Measurements from ENCODE around the gene UBTD2. TPM values are rescaled to one million over a fixed set of nuclear protein-coding genes. Genes with fewer than 3 reads are reported as not detected.

The UBTD2 gene
- total and polyA plus RNA-seq, 2 experiments from 2014 or later = 17.9 to 46.3 TPM

DNA sequence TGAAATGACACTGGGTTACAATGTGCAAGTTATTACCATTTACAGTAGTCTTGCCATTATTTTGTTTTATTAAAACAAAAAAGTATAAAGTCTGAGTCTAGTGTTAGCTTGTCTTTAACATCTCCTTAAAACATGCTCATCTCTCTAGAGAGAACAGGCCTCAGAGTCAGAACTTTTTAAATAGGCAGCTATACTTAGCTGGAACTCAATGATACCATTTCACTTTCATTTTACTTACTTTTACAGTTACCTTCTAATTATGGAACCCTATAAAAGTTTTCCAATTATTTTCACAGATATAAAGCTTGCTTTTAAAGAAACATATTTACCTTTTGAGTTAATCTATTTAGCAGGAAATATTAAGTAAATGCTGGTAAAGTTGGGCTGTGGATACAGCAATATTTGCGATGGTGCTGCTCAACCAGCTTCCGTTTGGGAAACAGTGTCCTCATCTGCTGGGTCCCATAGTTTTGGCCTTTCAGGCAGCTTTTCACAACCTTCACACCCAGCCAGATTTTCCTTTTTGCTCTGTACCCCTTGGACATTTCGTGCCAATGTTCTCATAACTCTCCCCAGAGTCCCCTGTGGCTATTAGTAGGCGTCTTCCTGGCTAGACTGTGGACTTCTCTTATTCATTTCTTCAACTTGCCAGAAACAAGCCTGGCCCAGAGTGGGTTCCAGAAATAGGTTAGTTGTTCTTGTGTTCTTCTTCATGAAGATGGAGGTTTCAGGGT is 36.3 kb upstream of the UBTD2 start:
- Mint-ChIP-seq H3K27ac (no peak overlapping the region), H3K4me1 (no peaks in the 10 kb centered on the region), H3K27me3 (ENCODE audit: insufficient read depth, low read depth, poor library complexity) (peaks cover 3% of the 10 kb centered on the region), H3K36me3 (ENCODE audit: low read depth) (no peaks in the 10 kb centered on the region), H3K4me3 (no peak overlapping the region), H3K9me3 (no peaks in the 10 kb centered on the region)
- no peak overlapping the region for H3K4me2 ChIP-seq
- no peaks in the 10 kb centered on the region for H3F3A ChIP-seq (replicated peaks; ENCODE audit: low read depth)
- H3K4me1 ChIP-seq (ENCODE audit: insufficient read depth) = no peaks in the 10 kb centered on the region
- H2AFZ ChIP-seq = no peak overlapping the region
- H3K36me3 ChIP-seq (ENCODE audit: insufficient read depth) = no peaks in the 10 kb centered on the region
- H3K27me3 ChIP-seq (ENCODE audit: insufficient read depth) = no peaks in the 10 kb centered on the region
- H3K4me3 ChIP-seq = no peak overlapping the region
- no peak overlapping the region for H3K27ac ChIP-seq (ENCODE audit: low read depth)
- H4K20me1 ChIP-seq (replicated peaks; ENCODE audit: insufficient read depth) = no peaks in the 10 kb centered on the region
- H3K9me2 ChIP-seq (ENCODE audit: insufficient read depth) = no peaks in the 10 kb centered on the region
- ATAC-seq (no peak), DNase-seq (ENCODE audit: low spot score) (no peak)
- TF ChIP-seq EZH2phosphoT487 (IDR thresholded peaks at IDR 0.05; ENCODE audit: unreplicated experiment) (no peak), ZNF114 (CRISPR knock-in tag; IDR thresholded peaks at IDR 0.05) (no peak), POLR2AphosphoS5 (IDR thresholded peaks at IDR 0.05; ENCODE audit: low read depth) (no peak)
- TF ChIP-seq, protein P1, sequence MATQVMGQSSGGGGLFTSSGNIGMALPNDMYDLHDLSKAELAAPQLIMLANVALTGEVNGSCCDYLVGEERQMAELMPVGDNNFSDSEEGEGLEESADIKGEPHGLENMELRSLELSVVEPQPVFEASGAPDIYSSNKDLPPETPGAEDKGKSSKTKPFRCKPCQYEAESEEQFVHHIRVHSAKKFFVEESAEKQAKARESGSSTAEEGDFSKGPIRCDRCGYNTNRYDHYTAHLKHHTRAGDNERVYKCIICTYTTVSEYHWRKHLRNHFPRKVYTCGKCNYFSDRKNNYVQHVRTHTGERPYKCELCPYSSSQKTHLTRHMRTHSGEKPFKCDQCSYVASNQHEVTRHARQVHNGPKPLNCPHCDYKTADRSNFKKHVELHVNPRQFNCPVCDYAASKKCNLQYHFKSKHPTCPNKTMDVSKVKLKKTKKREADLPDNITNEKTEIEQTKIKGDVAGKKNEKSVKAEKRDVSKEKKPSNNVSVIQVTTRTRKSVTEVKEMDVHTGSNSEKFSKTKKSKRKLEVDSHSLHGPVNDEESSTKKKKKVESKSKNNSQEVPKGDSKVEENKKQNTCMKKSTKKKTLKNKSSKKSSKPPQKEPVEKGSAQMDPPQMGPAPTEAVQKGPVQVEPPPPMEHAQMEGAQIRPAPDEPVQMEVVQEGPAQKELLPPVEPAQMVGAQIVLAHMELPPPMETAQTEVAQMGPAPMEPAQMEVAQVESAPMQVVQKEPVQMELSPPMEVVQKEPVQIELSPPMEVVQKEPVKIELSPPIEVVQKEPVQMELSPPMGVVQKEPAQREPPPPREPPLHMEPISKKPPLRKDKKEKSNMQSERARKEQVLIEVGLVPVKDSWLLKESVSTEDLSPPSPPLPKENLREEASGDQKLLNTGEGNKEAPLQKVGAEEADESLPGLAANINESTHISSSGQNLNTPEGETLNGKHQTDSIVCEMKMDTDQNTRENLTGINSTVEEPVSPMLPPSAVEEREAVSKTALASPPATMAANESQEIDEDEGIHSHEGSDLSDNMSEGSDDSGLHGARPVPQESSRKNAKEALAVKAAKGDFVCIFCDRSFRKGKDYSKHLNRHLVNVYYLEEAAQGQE (IDR thresholded peaks at IDR 0.05; ENCODE audit: unreplicated experiment) = no peak
- TF ChIP-seq, protein P2, sequence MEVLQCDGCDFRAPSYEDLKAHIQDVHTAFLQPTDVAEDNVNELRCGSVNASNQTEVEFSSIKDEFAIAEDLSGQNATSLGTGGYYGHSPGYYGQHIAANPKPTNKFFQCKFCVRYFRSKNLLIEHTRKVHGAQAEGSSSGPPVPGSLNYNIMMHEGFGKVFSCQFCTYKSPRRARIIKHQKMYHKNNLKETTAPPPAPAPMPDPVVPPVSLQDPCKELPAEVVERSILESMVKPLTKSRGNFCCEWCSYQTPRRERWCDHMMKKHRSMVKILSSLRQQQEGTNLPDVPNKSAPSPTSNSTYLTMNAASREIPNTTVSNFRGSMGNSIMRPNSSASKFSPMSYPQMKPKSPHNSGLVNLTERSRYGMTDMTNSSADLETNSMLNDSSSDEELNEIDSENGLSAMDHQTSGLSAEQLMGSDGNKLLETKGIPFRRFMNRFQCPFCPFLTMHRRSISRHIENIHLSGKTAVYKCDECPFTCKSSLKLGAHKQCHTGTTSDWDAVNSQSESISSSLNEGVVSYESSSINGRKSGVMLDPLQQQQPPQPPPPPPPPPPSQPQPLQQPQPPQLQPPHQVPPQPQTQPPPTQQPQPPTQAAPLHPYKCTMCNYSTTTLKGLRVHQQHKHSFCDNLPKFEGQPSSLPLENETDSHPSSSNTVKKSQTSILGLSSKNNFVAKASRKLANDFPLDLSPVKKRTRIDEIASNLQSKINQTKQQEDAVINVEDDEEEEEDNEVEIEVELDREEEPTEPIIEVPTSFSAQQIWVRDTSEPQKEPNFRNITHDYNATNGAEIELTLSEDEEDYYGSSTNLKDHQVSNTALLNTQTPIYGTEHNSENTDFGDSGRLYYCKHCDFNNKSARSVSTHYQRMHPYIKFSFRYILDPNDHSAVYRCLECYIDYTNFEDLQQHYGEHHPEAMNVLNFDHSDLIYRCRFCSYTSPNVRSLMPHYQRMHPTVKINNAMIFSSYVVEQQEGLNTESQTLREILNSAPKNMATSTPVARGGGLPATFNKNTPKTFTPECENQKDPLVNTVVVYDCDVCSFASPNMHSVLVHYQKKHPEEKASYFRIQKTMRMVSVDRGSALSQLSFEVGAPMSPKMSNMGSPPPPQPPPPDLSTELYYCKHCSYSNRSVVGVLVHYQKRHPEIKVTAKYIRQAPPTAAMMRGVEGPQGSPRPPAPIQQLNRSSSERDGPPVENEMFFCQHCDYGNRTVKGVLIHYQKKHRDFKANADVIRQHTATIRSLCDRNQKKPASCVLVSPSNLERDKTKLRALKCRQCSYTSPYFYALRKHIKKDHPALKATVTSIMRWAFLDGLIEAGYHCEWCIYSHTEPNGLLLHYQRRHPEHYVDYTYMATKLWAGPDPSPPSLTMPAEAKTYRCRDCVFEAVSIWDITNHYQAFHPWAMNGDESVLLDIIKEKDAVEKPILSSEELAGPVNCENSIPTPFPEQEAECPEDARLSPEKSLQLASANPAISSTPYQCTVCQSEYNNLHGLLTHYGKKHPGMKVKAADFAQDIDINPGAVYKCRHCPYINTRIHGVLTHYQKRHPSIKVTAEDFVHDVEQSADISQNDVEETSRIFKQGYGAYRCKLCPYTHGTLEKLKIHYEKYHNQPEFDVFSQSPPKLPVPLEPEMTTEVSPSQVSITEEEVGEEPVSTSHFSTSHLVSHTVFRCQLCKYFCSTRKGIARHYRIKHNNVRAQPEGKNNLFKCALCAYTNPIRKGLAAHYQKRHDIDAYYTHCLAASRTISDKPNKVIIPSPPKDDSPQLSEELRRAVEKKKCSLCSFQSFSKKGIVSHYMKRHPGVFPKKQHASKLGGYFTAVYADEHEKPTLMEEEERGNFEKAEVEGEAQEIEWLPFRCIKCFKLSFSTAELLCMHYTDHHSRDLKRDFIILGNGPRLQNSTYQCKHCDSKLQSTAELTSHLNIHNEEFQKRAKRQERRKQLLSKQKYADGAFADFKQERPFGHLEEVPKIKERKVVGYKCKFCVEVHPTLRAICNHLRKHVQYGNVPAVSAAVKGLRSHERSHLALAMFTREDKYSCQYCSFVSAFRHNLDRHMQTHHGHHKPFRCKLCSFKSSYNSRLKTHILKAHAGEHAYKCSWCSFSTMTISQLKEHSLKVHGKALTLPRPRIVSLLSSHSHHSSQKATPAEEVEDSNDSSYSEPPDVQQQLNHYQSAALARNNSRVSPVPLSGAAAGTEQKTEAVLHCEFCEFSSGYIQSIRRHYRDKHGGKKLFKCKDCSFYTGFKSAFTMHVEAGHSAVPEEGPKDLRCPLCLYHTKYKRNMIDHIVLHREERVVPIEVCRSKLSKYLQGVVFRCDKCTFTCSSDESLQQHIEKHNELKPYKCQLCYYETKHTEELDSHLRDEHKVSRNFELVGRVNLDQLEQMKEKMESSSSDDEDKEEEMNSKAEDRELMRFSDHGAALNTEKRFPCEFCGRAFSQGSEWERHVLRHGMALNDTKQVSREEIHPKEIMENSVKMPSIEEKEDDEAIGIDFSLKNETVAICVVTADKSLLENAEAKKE (CRISPR knock-in tag; IDR thresholded peaks at IDR 0.05) = no peak
- TF ChIP-seq, protein P3, sequence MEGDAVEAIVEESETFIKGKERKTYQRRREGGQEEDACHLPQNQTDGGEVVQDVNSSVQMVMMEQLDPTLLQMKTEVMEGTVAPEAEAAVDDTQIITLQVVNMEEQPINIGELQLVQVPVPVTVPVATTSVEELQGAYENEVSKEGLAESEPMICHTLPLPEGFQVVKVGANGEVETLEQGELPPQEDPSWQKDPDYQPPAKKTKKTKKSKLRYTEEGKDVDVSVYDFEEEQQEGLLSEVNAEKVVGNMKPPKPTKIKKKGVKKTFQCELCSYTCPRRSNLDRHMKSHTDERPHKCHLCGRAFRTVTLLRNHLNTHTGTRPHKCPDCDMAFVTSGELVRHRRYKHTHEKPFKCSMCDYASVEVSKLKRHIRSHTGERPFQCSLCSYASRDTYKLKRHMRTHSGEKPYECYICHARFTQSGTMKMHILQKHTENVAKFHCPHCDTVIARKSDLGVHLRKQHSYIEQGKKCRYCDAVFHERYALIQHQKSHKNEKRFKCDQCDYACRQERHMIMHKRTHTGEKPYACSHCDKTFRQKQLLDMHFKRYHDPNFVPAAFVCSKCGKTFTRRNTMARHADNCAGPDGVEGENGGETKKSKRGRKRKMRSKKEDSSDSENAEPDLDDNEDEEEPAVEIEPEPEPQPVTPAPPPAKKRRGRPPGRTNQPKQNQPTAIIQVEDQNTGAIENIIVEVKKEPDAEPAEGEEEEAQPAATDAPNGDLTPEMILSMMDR (conservative IDR thresholded peaks at IDR 0.05; ENCODE audit: low read depth in 2 of 2) = no peak
- TF ChIP-seq, protein P4, sequence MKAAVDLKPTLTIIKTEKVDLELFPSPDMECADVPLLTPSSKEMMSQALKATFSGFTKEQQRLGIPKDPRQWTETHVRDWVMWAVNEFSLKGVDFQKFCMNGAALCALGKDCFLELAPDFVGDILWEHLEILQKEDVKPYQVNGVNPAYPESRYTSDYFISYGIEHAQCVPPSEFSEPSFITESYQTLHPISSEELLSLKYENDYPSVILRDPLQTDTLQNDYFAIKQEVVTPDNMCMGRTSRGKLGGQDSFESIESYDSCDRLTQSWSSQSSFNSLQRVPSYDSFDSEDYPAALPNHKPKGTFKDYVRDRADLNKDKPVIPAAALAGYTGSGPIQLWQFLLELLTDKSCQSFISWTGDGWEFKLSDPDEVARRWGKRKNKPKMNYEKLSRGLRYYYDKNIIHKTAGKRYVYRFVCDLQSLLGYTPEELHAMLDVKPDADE (IDR thresholded peaks at IDR 0.05) = no peak
- no peaks in the 10 kb centered on the region for H3K79me2 ChIP-seq (replicated peaks; ENCODE audit: insufficient read depth)

Measured in GM23338 (cell line).